Esophagus mucosa (tissue), 1 donor: ENCODE data around the gene ACAA2. TPM values are rescaled to one million over a fixed set of nuclear protein-coding genes. Genes with fewer than 3 reads are reported as not detected.
A peak's percentile ranks its signal among the peaks of the same experiment; 100 is the strongest.
"Not testable (repeated sequence)": the region's sequence is repeated elsewhere in the genome, so short reads cannot be mapped to it uniquely, and the experiment has no call there.

Experiments used
- ATAC-seq: fragments of 200-7000 bp; cut with Tn5 transposase; one replicate; pipeline ENCODE4 v1.9.1; 2020
- total RNA-seq: library from RNA; stranded (reverse); gene quantifications from one replicate; pipeline ENCODE4 v1.2.4, GENCODE V29; 2023
- donor health status: DM: yes; HTN: yes; CAD: no.

ACAA2 gene
- total RNA-seq, 1 donor from 2014 or later: 27.6 TPM

GRCh38 chr18:49844903-49845302, 31.6 kb upstream of the ACAA2 start:
- no peak for ATAC-seq

- no peak for ATAC-seq
Observed at GRCh38 chr18:49843778-49844625, 30.7 kb upstream of the ACAA2 start.

GRCh38 chr18:49843131-49843530, 29.8 kb upstream of the ACAA2 start:
- ATAC-seq: no peak

GRCh38 chr18:49842656-49843055, 29.3 kb upstream of the ACAA2 start:
- no peak for ATAC-seq

- no peak for ATAC-seq
Observed at GRCh38 chr18:49841236-49842217, 28.2 kb upstream of the ACAA2 start.

- ATAC-seq: peak; percentile 73
Observed at GRCh38 chr18:49839012-49839411, 25.7 kb upstream of the ACAA2 start.

DNA sequence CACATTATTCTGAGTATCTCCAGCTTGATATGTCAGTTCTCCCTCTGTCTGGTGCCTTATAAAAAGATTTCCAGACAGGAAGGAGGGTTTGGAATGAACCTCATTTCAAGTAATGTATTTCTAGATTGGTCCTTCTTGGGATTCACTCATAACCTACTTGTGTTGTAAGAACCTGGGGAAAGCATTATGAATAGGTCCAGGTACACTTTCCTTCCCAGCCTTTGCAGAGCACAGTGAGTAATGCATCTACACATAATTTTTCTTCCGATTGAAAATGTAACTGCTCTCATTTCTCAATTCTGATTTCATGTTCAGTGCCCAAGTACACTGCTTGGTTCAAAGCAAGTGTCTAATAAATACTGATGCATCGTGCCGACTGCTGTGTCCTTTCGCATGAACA, 25.0 kb upstream of the ACAA2 start:
- ATAC-seq: peak; percentile 32

GRCh38 chr18:49837889-49838288, 24.6 kb upstream of the ACAA2 start:
- ATAC-seq: peak; percentile 78

- not testable (repeated sequence) for ATAC-seq
Observed at GRCh38 chr18:49837316-49837835, 24.0 kb upstream of the ACAA2 start.

GRCh38 chr18:49835405-49835804, 22.1 kb upstream of the ACAA2 start:
- ATAC-seq: no peak

- ATAC-seq: no peak
Observed at GRCh38 chr18:49834258-49834657, 20.9 kb upstream of the ACAA2 start.

DNA sequence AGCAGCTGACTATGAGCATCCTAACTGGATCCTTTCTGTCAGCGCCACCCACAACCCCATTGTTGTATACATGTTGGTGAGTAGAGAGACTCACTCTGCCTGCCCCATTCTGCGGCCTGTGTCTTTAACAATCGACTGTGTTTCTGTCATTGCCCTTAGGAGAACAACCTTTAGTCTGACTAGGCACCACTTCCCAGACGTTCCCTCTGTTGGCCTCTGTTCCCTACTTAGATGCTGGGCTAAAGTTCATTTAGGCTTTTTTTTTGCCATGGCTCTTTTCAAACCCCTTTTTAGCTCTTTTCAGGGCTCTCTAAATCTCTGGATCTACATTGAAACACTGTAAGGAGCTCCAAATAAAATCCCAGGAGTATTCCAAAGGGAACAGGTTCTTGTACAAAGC, 20.5 kb upstream of the ACAA2 start:
- ATAC-seq: no peak

DNA sequence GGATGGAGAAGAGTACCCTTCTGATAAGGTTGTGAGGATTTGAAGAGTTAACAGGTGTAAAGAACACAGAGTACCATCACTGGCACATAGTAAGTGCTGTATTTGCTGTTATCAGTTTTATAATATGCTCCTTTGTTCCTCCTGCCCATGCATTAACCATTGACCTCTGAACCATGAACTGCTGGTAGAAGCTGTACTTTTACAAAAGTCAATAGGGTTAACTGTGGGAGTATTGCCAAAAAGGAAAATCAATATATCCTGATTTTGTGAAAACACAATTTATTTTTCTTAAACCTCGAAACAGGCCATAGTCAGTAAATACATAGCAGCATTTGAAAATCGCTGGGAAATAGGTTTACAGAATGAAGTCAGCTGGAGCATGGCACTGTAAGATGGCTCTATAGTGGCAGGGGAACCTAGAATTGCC, 18.9 kb upstream of the ACAA2 start:
- ATAC-seq: no peak

DNA sequence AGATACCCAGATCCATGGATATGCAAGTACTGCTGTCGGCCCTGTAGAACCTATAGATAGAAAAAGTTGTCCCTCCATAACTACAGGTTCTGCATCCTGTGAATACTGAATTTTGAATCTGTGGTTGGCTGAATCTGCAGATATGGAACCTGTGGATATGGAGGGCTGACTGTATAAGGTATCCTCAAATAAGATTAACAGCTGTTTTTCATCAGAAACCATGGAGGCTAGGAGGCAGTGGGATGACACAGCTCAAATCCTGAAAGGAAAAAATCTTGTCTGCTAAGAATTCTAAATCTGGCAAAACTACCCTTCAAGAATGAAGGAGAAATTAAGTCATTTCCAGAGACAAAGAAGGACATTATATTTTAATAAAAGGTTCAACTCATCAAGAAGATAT, 14.7 kb upstream of the ACAA2 start:
- no peak for ATAC-seq

DNA sequence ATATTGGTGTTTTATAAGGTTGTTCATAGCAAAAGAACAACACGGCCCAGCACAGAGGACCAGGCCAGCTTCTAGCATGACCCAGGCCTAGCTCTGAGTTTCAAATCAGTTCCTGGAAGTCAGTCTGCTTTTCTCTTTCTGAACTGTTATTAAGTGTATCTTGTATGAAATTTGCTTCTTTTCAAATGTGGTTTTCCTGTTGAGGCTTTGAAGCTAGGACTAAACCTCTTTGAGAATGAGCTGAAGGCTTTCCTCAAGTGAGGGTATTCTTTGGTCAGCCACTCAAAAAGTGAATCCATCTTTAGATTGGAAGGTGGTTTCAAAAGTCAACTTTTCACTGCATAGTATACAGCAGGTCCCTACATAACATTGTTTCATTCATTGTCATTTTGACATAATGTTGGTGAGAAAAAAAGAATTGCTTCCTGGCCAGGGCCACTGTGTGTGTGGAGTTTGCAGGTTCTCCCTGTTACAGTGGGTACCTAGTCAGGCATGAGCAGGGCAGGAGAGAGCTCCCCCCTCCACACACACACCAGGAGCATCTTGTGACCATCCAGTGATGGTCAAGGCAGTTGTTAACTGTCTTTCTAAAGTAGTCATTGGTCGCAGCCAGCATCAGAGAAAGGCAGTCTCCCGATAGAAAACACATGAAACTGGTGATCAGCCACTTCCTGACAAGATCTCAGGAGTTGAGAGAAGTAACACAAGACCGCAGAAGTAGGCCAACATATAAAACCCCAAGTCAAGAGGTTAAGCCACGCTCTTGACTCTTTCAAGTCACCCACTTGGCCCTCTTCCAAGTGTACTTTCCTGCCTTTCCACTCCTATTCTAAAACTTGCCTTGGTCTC, 6.7 kb upstream of the ACAA2 start:
- ATAC-seq: peak; percentile 32

DNA sequence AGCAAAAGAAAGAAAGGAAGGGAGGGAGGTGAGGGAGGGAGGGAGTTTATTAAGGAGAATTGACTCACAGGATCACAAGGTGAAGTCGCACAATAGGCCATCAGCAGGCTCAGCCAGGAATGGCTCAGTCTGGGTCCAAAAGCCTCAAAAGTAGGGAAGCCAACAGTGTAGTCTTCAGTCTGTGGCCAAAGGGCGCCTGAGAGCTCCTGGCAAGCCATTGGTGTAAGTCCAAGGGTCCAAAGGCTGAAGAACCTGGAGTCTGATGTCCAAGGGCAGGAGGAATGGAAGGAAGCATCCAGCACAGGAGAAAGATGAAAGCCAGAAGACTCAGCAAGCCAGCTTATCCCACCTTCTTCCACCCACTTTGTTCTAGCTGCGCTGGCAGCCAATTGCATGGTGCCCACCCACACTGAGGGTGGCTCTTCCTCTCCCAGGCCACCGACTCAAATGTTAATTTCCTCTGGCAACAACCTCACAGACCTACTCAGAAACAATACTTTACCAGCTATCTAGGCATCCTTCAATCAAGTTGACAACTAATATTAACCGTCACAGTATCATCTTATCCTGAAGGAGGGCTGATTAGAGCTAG, 5.8 kb upstream of the ACAA2 start:
- ATAC-seq: no peak

GRCh38 chr18:49817947-49818346, 4.6 kb upstream of the ACAA2 start:
- ATAC-seq: no peak

- ATAC-seq: no peak
Observed at GRCh38 chr18:49815927-49816326, 2.6 kb upstream of the ACAA2 start.

GRCh38 chr18:49814147-49814499, 790 bp upstream of the ACAA2 start:
- peak; percentile 59 for ATAC-seq

DNA sequence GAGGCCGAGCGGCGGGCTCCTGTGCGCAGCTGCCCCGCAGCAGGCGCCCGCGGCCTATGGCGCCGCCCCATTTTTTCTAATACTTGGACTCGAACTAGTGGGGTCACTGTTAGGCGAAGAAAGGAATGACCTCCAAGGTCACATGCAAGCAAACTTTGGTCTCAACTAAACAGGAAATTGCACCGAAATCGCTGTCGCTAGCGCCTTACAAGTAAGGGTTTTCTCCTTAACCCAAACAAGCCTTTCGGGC, 339 bp downstream of the ACAA2 start:
- peak; percentile 7 for ATAC-seq

- ATAC-seq: no peak
Observed at GRCh38 chr18:49812286-49813068, 856 bp downstream of the ACAA2 start.
